ENCODE data around the gene FGF11. TPM values are rescaled to one million over a fixed set of nuclear protein-coding genes. Genes with fewer than 3 reads are reported as not detected.

FGF11 gene
- polyA plus RNA-seq, 1 of the 3 experiments (the other 2 are of a cell fraction): 1.9 TPM

GRCh38 chr17:7409716-7410115, 29.6 kb upstream of the FGF11 start:
- Histone ChIP-seq H3K27me3 (ENCODE audit: insufficient read depth) (no peaks in the 10 kb centered on the region), H3K27ac (ENCODE audit: low read depth in 2 of 2, low read length in 1 of 2) (no peak overlapping the region), H3K9me3 (no peaks in the 10 kb centered on the region), H3K79me2 (ENCODE audit: insufficient read depth) (peaks cover 28% of the 10 kb centered on the region), H2AFZ (ENCODE audit: low read depth) (no peak overlapping the region), H3K4me2 (no peak overlapping the region), H3K4me1 (ENCODE audit: control insufficient read depth in 1 of 2, insufficient read depth in 2 of 2, low read depth in 1 of 2, low read length in 1 of 2) (peaks cover 0 to 15% of the 10 kb centered on the region in 2 experiments; a peak in 1 of 4 replicates), H3K36me3 (replicated peaks in 1 of 2; ENCODE audit: control insufficient read depth in 1 of 2, insufficient read depth in 2 of 2, low read length in 1 of 2) (peaks cover 8 to 42% of the 10 kb centered on the region in 2 experiments), H3K4me3 (ENCODE audit: low read depth in 2 of 2, low read length in 1 of 2) (no peak overlapping the region), H3F3A (replicated peaks; ENCODE audit: insufficient read depth) (no peaks in the 10 kb centered on the region), H4K20me1 (ENCODE audit: insufficient read depth) (peaks cover 11% of the 10 kb centered on the region; the same call in 1 of the 2 replicates), H3K9me2 (no peaks in the 10 kb centered on the region), H3K9ac (no peak overlapping the region)
- ChIA-PET POLR2A (no interaction called here), CTCF (interaction anchor here (4.9 kb wide), 1 partner anchor 54 kb away, joined by 28 read pairs; the partner anchor contains the start of gene TMEM95)
- no peak for DNase-seq
- TF ChIP-seq MEF2A (IDR thresholded peaks at IDR 0.05; ENCODE audit: borderline replicate concordance, low read depth) (no peak), RXRA (IDR thresholded peaks at IDR 0.05; ENCODE audit: borderline replicate concordance, low read depth) (no peak), CHD2 (IDR thresholded peaks at IDR 0.05; ENCODE audit: low read length, partially characterized antibody) (no peak), FOXJ3 (CRISPR knock-in tag; IDR thresholded peaks at IDR 0.05) (no peak), NRF1 (IDR thresholded peaks at IDR 0.05; ENCODE audit: low read depth, low read length) (no peak), REST (IDR thresholded peaks at IDR 0.05; ENCODE audit: low read depth, low read length) (no peak), CTCF (IDR thresholded peaks at IDR 0.05) (no peak), MAX (IDR thresholded peaks at IDR 0.05; ENCODE audit: low read depth) (no peak), FOXM1 (IDR thresholded peaks at IDR 0.05; ENCODE audit: low read depth) (no peak), GABPA (IDR thresholded peaks at IDR 0.05; ENCODE audit: low read depth) (no peak), TAF1 (IDR thresholded peaks at IDR 0.05; ENCODE audit: borderline replicate concordance, low read depth, low read length) (no peak), FOSL2 (IDR thresholded peaks at IDR 0.05; ENCODE audit: borderline replicate concordance, low read depth) (no peak), YY1 (IDR thresholded peaks at IDR 0.05; ENCODE audit: low read depth) (no peak)
- 94% methylated on average over 6 of the region's 6 CpGs for WGBS (ENCODE audit: low lambda C conversion rate)

Data from SK-N-SH (cell line).